ENCODE measurements around the gene CDH11.

DNA sequence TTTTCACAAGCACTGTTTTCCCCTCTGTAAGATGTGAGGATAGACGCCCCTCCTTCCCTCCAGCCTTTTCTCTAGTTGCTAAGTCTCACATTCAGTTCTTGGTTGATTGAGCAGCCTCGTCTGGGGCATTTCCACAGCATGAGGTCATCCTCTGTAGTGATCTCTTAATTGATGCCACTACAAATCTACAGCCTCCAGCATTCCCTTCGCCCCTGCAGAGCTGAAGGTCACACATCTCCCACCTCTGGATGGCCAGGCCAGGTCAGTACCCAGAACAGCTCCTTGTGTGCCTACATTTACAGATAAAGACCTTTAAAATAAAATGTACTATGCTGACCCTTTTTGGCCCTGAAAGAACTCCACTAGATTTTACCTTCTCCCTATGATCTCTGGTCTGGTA, 32.5 kb upstream of the CDH11 start:
- TF ChIP-seq, protein P1, sequence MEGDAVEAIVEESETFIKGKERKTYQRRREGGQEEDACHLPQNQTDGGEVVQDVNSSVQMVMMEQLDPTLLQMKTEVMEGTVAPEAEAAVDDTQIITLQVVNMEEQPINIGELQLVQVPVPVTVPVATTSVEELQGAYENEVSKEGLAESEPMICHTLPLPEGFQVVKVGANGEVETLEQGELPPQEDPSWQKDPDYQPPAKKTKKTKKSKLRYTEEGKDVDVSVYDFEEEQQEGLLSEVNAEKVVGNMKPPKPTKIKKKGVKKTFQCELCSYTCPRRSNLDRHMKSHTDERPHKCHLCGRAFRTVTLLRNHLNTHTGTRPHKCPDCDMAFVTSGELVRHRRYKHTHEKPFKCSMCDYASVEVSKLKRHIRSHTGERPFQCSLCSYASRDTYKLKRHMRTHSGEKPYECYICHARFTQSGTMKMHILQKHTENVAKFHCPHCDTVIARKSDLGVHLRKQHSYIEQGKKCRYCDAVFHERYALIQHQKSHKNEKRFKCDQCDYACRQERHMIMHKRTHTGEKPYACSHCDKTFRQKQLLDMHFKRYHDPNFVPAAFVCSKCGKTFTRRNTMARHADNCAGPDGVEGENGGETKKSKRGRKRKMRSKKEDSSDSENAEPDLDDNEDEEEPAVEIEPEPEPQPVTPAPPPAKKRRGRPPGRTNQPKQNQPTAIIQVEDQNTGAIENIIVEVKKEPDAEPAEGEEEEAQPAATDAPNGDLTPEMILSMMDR (IDR thresholded peaks at IDR 0.05): no peak
- TF ChIP-seq, protein P2, sequence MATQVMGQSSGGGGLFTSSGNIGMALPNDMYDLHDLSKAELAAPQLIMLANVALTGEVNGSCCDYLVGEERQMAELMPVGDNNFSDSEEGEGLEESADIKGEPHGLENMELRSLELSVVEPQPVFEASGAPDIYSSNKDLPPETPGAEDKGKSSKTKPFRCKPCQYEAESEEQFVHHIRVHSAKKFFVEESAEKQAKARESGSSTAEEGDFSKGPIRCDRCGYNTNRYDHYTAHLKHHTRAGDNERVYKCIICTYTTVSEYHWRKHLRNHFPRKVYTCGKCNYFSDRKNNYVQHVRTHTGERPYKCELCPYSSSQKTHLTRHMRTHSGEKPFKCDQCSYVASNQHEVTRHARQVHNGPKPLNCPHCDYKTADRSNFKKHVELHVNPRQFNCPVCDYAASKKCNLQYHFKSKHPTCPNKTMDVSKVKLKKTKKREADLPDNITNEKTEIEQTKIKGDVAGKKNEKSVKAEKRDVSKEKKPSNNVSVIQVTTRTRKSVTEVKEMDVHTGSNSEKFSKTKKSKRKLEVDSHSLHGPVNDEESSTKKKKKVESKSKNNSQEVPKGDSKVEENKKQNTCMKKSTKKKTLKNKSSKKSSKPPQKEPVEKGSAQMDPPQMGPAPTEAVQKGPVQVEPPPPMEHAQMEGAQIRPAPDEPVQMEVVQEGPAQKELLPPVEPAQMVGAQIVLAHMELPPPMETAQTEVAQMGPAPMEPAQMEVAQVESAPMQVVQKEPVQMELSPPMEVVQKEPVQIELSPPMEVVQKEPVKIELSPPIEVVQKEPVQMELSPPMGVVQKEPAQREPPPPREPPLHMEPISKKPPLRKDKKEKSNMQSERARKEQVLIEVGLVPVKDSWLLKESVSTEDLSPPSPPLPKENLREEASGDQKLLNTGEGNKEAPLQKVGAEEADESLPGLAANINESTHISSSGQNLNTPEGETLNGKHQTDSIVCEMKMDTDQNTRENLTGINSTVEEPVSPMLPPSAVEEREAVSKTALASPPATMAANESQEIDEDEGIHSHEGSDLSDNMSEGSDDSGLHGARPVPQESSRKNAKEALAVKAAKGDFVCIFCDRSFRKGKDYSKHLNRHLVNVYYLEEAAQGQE (IDR thresholded peaks at IDR 0.05; ENCODE audit: insufficient read depth in 1 of 2, low read depth in 2 of 2, low read length in 1 of 2): no peak
